Caco-2 (cell line): ENCODE data around the gene MCRIP2. TPM values are rescaled to one million over a fixed set of nuclear protein-coding genes. Genes with fewer than 3 reads are reported as not detected.
A peak's percentile ranks its signal among the peaks of the same experiment; 100 is the strongest.

Experiments
- BruUV-seq: library from RNA; stranded (reverse); fragments of 400-500 nt; replicated peaks from 2 replicates; lab custom pipeline; 2021; lab: Mats Ljungman, UMichigan
- CTCF ChIA-PET: fragments of 300-600 bp; sonication (Branson Sonifier 250); formaldehyde crosslinking; loops from one replicate; lab custom pipeline; 2022; ENCODE audit warnings: antibody characterized with exemption; lab: Charles Lee
- POLR2A ChIA-PET: fragments of 300-600 bp; sonication (Branson Sonifier 250); formaldehyde crosslinking; loops from one replicate; lab custom pipeline; 2022; ENCODE audit warnings: antibody characterized with exemption; lab: Charles Lee
- DNase-seq, 2 experiments: peaks; one replicate each; pipeline versions ENCODE4 v3.0.0 to v3.0.0-alpha.2; 2020 to 2022
- H3K27me3 ChIP-seq: replicated peaks from 2 replicates; pipeline ENCODE4 v1.6.0; 2011; ENCODE audit warnings: low read length; ENCODE audit not compliant: control insufficient read depth, insufficient read depth
- H3K36me3 ChIP-seq: 2 replicates; pipeline ENCODE4 v1.5.1; 2011; ENCODE audit warnings: low read length; ENCODE audit not compliant: control insufficient read depth, insufficient read depth
- H3K4me1 ChIP-seq: fragments of 250-450 bp; sonication (Bioruptor Pico); 2 replicates; pipeline ENCODE4 v1.5.1; 2020; ENCODE audit warnings: mild to moderate bottlenecking
- H3K4me3 ChIP-seq: 2 replicates; pipeline ENCODE4 v1.5.1; 2011; ENCODE audit warnings: low read depth, mild to moderate bottlenecking, control low read depth, low read length
- H3K9me3 ChIP-seq: fragments of 250-450 bp; sonication (Bioruptor Pico); 2 replicates; pipeline ENCODE4 v1.5.1; 2020; ENCODE audit warnings: mild to moderate bottlenecking, moderate library complexity
- H3K27ac Mint-ChIP-seq: one replicate; pipeline ENCODE4 v1.8.0; 2022; ENCODE audit warnings: mixed read lengths; ENCODE audit not compliant: unreplicated experiment
- H3K27me3 Mint-ChIP-seq: one replicate; pipeline ENCODE4 v1.8.0; 2022; ENCODE audit warnings: mixed read lengths; ENCODE audit not compliant: insufficient read depth, unreplicated experiment
- H3K36me3 Mint-ChIP-seq: one replicate; pipeline ENCODE4 v1.8.0; 2022; ENCODE audit warnings: mild to moderate bottlenecking, mixed read lengths; ENCODE audit not compliant: insufficient read depth, unreplicated experiment
- H3K4me1 Mint-ChIP-seq: one replicate; pipeline ENCODE4 v1.8.0; 2022; ENCODE audit warnings: low read depth, mixed read lengths; ENCODE audit not compliant: unreplicated experiment
- H3K4me3 Mint-ChIP-seq: one replicate; pipeline ENCODE4 v1.8.0; 2022; ENCODE audit warnings: mild to moderate bottlenecking, moderate library complexity, mixed read lengths; ENCODE audit not compliant: unreplicated experiment
- H3K9me3 Mint-ChIP-seq: one replicate; pipeline ENCODE4 v1.8.0; 2022; ENCODE audit warnings: mixed read lengths; ENCODE audit not compliant: unreplicated experiment
- CTCF ChIP-seq, 2 experiments: fragments of 200-600 bp in 1 of 2; IDR thresholded peaks; 1 replicate in 1 of 2; 2 replicates in 1 of 2; pipeline versions ENCODE4 v1.5.1 to v1.8.0; 2011 to 2022; ENCODE audit warnings: antibody characterized with exemption in 1 of 2, control low read depth in 1 of 2, inconsistent platforms in 1 of 2, low read depth in 1 of 2, low read length in 1 of 2, mild to moderate bottlenecking in 1 of 2, moderate library complexity in 1 of 2; ENCODE audit not compliant: insufficient read depth in 1 of 2, severe bottlenecking in 1 of 2, unreplicated experiment in 1 of 2
- intact Hi-C: fragments of 100-400 bp; cut with micrococcal nuclease; formaldehyde crosslinking; loops from one replicate; pipeline ENCODE4 v1.10.0; 2022; ENCODE audit not compliant: unreplicated experiment
- total RNA-seq: library from RNA; stranded (reverse); gene quantifications from 2 replicates; pipeline ENCODE4 v1.2.3, GENCODE V29; 2022

MCRIP2 gene
- total RNA-seq, 1 experiment from 2014 or later: 33.0 TPM

- POLR2A ChIA-PET: interaction anchor here (1.0 to 1.7 kb wide), 2 partner anchors 13 to 56 kb away, joined by 4 to 5 read pairs; partner anchors contain the start of gene METTL26
- Mint-ChIP-seq H3K36me3 (peaks cover 25% of the 10 kb centered on the region), H3K27ac (peak within 1 kb of the TSS; percentile 80), H3K9me3 (no peaks in the 10 kb centered on the region), H3K4me1 (no peaks in the 10 kb centered on the region), H3K27me3 (no peaks in the 10 kb centered on the region), H3K4me3 (peak within 1 kb of the TSS; percentile 72)
- TSS peak; percentile 64 for BruUV-seq
- intact Hi-C loops: no loop called here
- Histone ChIP-seq H3K4me3 (peak within 1 kb of the TSS; percentile 69), H3K9me3 (no peaks in the 10 kb centered on the region), H3K36me3 (no peaks in the 10 kb centered on the region; the same call in 1 of the 2 replicates), H3K27me3 (no peaks in the 10 kb centered on the region), H3K4me1 (peaks cover 13% of the 10 kb centered on the region)
- CTCF ChIA-PET: no interaction called here
- no peak for TF ChIP-seq CTCF (IDR thresholded peaks at IDR 0.05; ENCODE audit: insufficient read depth in 1 of 2, low read depth in 1 of 2, low read length in 1 of 2, severe bottlenecking in 1 of 2, unreplicated experiment in 1 of 2)
- DNase-seq: peak; percentile 93 to 94
These were observed 7.4 kb downstream of the MCRIP2 start, which contains the start of gene WDR90 for GRCh38 chr16:648781-649589. Gene WDR90, plus strand, starts transcription at chr16:649365. Its CDS starts 52 bp downstream, at chr16:649417.

GRCh38 chr16:649631-650030 lies 8.0 kb downstream of the MCRIP2 start:
- Histone ChIP-seq H3K4me3 (peak overlapping the region; percentile 69), H3K4me1 (peaks cover 13% of the 10 kb centered on the region), H3K36me3 (no peaks in the 10 kb centered on the region; the same call in 1 of the 2 replicates), H3K9me3 (no peaks in the 10 kb centered on the region), H3K27me3 (no peaks in the 10 kb centered on the region)
- no TSS peak for BruUV-seq
- Mint-ChIP-seq H3K27ac (no peak overlapping the region), H3K4me3 (peak overlapping the region; percentile 71), H3K27me3 (no peaks in the 10 kb centered on the region), H3K36me3 (peaks cover 21% of the 10 kb centered on the region), H3K9me3 (no peaks in the 10 kb centered on the region), H3K4me1 (no peaks in the 10 kb centered on the region)
- CTCF ChIA-PET: no interaction called here
- POLR2A ChIA-PET: interaction anchor here (1.0 to 1.7 kb wide), 2 partner anchors 13 to 56 kb away, joined by 4 to 5 read pairs; partner anchors contain the start of gene METTL26
- no peak for DNase-seq
- no peak for TF ChIP-seq CTCF (IDR thresholded peaks at IDR 0.05; ENCODE audit: insufficient read depth in 1 of 2, low read depth in 1 of 2, low read length in 1 of 2, severe bottlenecking in 1 of 2, unreplicated experiment in 1 of 2)
- intact Hi-C loops: no loop called here

GRCh38 chr16:651844-652243 lies 10.2 kb downstream of the MCRIP2 start:
- DNase-seq: no peak
- POLR2A ChIA-PET: no interaction called here
- Mint-ChIP-seq H3K4me3 (no peak overlapping the region), H3K4me1 (no peaks in the 10 kb centered on the region), H3K27me3 (no peaks in the 10 kb centered on the region), H3K9me3 (no peaks in the 10 kb centered on the region), H3K36me3 (peaks cover 7% of the 10 kb centered on the region), H3K27ac (no peak overlapping the region)
- Histone ChIP-seq H3K4me3 (no peak overlapping the region), H3K36me3 (no peaks in the 10 kb centered on the region; the same call in 1 of the 2 replicates), H3K9me3 (no peaks in the 10 kb centered on the region), H3K27me3 (no peaks in the 10 kb centered on the region), H3K4me1 (peaks cover 13% of the 10 kb centered on the region)
- no peak for TF ChIP-seq CTCF (IDR thresholded peaks at IDR 0.05; ENCODE audit: insufficient read depth in 1 of 2, low read depth in 1 of 2, low read length in 1 of 2, severe bottlenecking in 1 of 2, unreplicated experiment in 1 of 2)
- intact Hi-C loops: no loop called here
- BruUV-seq: no TSS peak
- CTCF ChIA-PET: no interaction called here
